Measurements from ENCODE around the gene LCN9. TPM values are rescaled to one million over a fixed set of nuclear protein-coding genes. Genes with fewer than 3 reads are reported as not detected.

The LCN9 gene
- polyA plus RNA-seq, 3 donors, result 0.08 TPM; not detected in 2

DNA sequence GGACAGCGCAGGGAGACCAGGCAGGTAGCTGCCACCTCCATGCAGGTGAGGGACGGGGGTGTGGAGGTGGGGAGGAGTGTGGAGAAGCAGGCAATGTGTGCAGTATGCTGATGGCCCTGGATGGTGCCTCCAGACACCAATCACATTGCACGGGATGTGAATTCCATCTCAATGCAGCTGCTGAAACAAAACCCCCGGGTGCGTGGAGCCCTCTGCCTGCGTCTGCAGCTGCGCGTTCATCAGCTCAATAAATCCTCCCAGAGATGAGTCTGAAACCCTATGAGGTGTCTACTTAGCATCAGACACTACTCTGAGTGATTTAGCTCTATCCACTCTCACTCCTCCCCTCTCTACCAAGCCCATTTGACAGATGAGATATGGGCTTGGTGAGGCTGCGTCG is 25.9 kb downstream of the LCN9 start:
- no peak overlapping the region for H3K27ac ChIP-seq (ENCODE audit: low read depth, low read length)
- 74 to 80% (median 79%) methylated on average over 10 of the region's 10 CpGs for WGBS, 3 donors

DNA sequence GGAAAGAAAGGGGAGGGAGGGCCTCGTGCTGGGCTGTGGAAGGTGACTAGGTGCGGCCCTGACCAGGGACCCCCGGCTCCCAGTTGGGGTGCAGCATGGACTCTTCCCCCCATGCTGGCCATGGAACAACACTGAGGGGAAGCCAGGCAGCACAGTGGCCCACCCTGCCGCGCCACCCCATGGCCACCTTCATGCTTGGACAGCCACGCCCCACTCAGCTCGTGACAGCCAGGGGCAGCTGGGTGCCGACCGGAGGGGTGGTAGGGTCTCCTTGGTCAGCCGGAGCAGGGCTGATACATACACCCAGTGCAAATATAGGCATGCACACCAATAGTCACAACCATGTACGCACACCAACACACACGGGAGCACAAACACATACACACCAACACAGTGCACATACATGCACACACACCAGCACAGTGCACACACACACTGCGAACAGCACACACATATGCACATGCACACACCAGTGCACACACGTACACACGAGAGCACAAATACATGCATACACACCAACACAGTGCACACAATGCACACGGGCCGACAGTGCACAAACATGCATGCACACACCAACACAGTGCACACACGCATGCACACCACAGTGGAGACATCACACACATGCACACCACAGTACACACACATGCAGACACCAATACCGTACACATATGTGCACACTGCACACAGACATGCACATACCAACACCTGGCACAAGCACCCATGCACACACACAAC is 27.9 kb downstream of the LCN9 start:
- 85 to 92% (median 91%) methylated on average over 19 of the region's 19 CpGs for WGBS, 3 donors
- H3K27ac ChIP-seq (ENCODE audit: low read depth, low read length), result no peak overlapping the region

DNA sequence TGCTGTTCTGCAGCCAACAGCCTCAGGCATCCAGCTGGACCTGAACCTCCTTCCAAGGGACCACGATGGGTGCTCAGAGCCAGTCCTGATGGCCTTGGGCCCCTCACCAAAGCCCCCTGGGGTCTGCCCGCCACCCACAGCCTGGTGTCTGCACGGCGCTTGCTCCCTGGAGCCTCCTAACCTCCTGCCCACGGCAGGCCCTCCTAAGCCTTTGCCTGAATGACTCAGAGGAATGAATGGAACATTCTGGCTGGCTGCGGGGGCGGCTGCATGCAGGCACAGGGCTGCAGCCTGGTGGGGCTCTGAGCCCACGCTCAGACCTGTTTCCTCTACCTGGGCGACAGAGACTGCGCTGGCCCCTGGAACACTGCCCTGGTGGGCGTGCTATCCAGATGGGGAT is 29.3 kb downstream of the LCN9 start:
- WGBS, 3 donors, result 69 to 74% (median 71%) methylated on average over 11 of the region's 11 CpGs

DNA sequence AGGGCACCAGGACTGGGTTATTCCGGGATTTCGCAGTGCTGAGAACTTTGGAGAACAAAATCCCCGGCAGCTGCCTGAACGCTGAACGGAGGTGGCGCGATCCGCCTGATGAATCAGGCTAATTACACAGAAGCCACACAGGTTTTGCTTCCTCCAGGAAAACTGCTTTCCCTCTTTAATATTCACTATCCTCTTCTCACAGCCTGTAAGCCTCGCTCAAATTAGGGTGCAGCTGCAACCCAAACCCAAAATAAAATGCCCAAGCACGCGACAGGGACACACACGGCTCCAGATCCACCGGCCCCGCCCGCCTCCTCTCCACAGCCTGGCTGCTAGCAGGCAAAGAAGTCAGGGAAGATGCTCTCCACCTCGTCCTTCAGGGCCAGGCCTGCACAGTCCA is 30.2 kb downstream of the LCN9 start:
- H3K27ac ChIP-seq (ENCODE audit: low read depth, low read length), result no peak overlapping the region
- WGBS, 3 donors, result 63 to 76% (median 76%) methylated on average over 16 of the region's 16 CpGs

More for the DNA sequence above, 29.3 kb downstream of the LCN9 start:
- no peak overlapping the region for H3K27ac ChIP-seq (ENCODE audit: low read depth, low read length)

DNA sequence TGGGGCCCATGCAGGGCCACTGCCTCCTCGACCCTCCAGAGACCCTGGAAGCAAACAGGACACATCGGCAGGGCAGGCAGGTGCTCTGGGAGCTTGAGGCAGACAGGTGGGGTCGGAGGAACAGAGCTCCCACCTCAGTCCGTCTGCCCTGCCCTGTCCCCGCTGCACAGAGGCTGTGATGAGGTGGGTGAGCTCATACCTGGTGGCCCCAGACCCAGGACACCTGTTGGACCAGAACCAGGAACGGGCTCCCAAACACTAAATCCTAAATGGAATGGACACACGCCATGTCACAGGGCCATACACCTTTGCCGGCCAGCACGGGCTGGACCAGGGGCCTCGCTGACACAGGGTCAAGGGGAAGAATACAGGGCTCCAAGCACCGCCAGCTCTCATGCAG is 30.7 kb downstream of the LCN9 start:
- H3K27ac ChIP-seq (ENCODE audit: low read depth, low read length), result no peak overlapping the region
- 65 to 79% (median 74%) methylated on average over 11 of the region's 11 CpGs for WGBS, 3 donors

DNA sequence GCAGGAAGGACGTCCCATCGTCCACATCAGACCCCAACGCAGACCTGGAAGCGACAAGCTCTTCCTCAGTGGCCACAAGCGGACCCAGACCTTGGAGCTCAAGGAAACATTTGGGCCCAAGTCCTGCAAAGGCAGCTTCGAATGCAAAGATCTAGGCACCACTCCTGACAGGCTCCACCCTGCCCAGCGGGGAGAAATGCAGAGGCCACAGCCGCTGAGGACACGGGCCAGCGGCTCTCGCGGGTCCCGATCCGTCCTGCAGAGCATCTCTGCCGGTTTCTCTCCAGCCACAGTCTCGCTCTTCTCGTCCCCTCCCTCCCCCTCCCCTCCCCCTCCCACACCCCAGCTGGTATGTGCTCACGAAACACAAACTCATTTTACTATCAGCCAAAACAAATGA is 31.3 kb downstream of the LCN9 start:
- 49 to 56% (median 53%) methylated on average over 18 of the region's 18 CpGs for WGBS, 3 donors
- no peak overlapping the region for H3K27ac ChIP-seq (ENCODE audit: low read depth, low read length)

DNA sequence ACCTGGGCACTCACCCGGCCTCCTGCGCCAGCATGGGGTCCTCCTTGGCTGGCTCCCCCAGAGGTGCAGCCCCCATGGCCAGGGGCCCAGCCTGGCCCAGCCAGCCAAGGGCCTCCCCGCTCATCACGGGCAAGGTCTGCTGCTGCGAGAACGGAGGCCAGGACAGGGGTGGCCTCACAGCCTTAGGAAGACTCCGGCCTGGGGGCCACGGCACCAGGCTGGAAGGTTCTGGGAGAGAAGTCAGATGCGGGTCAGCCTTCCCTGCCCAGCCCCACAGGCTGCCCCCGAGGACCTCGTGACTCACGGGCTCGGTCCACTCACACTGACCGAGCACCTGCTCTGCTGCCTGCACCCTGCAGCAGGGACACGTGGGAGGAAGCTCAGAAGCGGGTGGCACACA is 31.9 kb downstream of the LCN9 start:
- 69 to 83% (median 82%) methylated on average over 16 of the region's 16 CpGs for WGBS, 3 donors
- H3K27ac ChIP-seq (ENCODE audit: low read depth, low read length), result no peak overlapping the region

DNA sequence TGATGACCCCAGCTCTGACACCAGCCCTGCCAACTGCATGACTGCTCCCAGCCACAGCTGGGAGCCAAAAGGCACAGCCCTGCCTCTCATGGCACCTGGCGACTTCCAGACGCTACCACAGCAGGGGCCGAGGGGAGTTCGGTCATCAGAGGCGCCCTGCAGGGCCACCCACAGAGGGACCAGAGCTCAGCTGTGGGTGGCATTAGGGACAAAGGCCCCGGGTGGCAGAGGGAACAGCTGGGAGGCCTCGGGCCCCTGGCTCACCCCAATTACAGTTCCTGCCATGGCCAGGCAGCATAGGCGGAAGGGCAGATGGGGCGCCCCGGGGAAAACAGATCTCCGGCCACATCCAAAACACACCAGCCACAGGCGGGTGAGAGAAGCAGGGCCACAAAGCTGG is 32.5 kb downstream of the LCN9 start:
- whole genome bisulfite sequencing, 3 donors, result 73 to 80% (median 79%) methylated on average over 12 of the region's 12 CpGs
- H3K27ac ChIP-seq (ENCODE audit: low read depth, low read length), result no peak overlapping the region

DNA sequence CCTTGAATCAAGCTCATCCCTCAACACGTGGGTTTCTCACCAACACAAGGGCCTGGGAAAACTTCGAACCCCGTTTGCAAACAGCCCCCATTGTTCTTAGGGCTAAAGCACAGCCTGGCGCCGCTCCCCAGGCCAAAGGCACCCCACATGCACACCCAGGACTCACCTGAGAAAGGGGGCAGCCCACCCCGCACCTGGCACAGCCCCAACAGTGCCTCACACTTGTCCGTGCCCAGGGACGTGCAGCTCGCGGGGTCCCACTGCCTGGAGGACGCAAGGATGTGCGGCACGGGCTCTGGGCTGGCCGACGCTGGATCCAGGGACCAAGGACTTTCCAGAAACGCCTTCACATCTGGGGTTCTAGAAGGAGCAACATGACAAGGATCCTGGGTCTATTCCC is 33.3 kb downstream of the LCN9 start:
- 70 to 78% (median 75%) methylated on average over 16 of the region's 16 CpGs for WGBS, 3 donors
- H3K27ac ChIP-seq (ENCODE audit: low read depth, low read length), result no peak overlapping the region

DNA sequence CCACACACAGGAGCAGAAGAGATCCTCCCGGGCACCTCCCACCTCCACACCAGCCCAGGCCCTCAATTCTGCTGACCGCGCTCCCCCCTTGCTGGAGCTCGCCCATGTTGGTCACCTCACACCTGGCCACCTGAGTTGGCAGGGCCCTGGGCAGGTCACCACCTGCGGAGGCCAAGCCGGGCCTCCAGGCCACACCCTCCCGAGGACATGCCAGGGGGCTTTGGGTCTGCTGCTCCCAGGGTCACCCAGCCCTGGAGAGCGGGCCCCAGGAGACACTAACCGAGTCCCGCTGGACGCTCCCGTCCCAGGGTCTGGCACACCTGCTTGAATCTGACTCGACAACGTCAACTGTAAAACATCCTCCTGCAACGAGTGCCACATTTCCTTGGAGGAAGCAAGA is 34.1 kb downstream of the LCN9 start:
- H3K27ac ChIP-seq (ENCODE audit: low read depth, low read length), result no peak overlapping the region
- WGBS, 3 donors, result 71 to 77% (median 77%) methylated on average over 15 of the region's 15 CpGs

DNA sequence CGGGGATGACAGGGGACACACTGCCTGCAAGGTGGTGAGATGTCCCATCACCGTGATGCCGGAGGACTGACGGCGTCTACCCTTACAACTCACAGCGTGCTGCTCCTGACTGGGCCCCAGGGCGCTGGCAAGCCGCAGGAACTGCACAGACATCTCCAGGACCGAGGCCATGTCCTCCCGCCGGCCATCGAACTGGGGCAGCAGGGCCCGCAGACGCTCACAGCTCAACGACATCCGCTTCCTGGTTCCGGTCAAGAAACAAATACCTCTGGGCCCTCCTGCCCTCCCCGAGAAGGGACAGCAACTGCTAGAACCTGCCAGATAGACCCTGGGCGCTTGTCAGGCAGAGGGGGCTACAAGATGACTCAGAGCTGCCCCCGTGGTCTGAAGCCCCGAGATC is 35.1 kb downstream of the LCN9 start:
- H3K27ac ChIP-seq (ENCODE audit: low read depth, low read length), result no peak overlapping the region
- 61 to 64% (median 63%) methylated on average over 21 of the region's 21 CpGs for WGBS, 3 donors

DNA sequence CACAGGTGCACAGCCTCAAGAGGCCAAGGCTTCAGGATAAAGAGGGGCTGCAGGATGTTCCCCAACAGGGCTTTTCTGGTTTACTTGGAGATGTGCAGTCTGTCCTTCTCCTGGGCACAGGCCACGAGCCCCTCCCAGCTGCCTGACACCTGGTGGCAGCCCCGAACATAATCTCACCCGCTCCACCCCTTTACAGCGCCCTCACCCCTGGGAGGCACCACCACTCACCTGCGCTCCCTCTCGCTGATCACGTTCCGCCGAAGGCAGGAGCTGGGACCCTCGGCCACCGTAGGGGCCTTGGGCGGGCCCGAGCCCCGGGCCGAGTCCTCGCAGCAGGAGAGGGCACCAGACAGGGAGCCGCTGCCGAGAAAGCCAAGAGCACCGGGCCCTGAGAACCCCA is 35.7 kb downstream of the LCN9 start:
- no peak overlapping the region for H3K27ac ChIP-seq (ENCODE audit: low read depth, low read length)
- 50 to 77% (median 73%) methylated on average over 19 of the region's 19 CpGs for WGBS, 3 donors

DNA sequence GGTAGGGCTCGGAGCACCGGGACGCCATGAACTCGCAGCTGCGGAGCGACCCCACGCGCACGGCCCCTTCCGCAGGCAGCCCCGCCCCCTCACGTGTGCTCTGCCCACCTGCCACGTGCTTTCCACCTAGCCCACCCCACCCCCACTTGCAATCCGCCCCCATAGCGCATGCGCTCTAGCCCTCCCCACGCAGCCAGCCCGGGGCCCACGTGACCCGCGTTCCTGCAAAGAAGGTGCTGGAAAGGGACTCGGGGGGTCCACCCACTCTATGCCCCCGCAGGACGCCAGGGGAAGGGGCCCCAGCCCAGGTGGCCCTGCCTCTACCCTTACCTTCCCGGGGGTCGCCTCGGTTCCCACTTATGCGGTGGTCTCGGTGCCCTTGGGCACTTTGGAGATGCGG is 36.3 kb downstream of the LCN9 start, which contains the start of gene SOHLH1:
TSS of gene SOHLH1 (minus strand) at position 42 of the 400 bp plus-strand sequence. CDS start at position 28, 14 bp downstream.
- 84 to 85% (median 84%) methylated on average over 23 to 30 of the region's 30 CpGs for WGBS, 3 donors
- no peak within 1 kb of the TSS for H3K27ac ChIP-seq (ENCODE audit: low read depth, low read length)

DNA sequence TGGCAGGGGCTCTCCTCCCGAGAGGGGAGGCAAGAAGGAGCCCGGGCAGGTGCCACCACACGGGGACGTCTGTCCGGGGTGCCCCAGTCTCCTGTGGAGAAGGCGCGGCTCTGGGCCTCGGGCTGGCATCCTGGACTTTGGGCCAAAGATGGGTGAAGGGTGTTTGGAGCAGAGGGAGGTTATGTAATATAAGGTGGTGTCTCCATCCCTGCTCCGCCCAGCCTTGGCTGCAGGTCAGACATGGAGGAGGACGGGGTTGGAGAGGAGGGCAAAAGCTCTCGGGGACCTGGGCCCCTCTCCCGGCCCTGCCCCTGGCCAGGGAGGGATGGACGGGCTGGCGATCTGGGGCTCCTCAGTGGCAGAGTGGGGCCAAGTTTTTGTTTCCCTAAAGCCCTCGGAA is 37.4 kb downstream of the LCN9 start:
- WGBS, 3 donors, result 57 to 64% (median 62%) methylated on average over 15 of the region's 15 CpGs
- H3K27ac ChIP-seq (ENCODE audit: low read depth, low read length), result no peak overlapping the region

DNA sequence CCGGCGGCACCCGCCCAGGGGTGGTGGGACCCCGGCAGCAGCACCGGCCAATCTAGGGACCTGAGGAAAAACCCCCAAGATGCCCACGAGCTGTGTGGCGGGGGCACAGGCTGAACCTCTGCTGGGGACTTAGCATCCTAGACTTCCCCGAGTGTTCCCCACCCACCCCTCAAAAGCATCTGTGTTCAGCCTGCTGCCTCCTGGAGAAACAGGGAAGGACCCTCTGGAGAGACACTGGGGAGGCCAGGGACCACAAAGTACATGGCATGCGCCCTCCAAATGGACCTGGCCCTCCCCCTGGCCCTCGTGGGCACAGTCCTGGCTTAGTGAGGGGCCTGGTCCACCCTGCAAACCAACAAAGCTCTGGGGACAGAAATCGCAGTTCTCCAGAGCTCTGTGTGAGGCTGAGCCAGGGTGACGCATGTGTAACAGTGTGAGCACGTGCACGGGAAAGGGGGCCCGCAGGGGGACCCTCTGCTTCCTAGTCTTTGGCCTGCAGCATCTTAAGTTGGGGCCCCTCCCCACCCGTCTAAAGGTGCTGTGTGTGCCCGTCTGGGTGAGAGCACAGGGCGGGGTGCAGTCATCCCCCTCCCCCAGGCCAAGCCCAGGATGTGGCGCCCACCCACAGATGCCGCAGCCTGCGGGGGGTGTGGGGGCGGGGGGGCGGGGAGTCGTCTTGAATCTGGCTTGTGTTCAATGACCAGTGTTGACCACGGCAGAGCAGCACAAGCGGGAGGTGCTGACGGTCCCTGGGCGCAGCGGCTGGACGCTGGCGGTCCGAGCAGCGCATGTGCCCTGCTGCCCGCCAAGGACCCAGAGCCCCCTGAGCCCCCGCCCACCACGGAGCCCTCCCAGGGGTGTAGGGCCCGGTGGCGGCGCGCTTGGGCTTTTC is 38.2 kb downstream of the LCN9 start:
- 19 to 21% (median 20%) methylated on average over 39 to 40 of the region's 40 CpGs for WGBS, 3 donors
- H3K27ac ChIP-seq (ENCODE audit: low read depth, low read length), result no peak overlapping the region

DNA sequence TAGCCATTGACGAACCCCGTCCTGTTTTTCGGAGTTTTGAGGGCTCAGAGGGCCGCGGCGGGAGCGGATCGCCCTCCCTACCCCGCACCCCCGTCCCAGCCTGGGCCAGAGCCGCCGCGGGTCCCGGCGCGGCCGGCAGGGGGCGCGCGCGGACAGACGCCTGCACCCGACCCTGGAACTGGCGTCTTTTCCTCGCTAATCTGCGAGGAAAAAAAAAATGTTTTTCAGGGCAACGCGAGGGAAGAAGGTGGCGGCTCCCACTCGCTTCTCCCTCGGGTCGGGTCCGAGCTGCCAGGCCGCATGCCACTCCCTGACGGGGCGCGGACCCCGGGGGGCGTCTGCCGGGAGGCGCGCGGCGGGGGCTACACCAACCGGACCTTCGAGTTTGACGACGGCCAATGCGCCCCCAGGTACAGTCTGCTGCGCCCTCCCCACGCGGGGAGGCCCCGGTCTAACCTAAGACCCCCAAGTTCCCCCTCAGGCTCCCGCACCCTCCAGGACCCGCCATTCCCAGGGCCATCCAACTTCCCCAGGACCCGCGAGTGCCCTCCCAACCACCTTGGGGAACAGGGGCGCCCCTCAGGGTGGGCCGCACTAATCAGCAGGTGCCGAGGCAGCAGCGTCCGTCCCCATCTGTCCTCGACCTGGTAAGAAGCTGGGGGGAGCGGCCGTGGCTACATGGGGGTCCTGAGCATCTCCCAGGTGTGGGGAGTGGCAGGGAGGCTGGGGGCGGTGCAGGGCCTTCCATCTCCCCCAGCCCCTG is 39.0 kb downstream of the LCN9 start, which contains the start of gene KCNT1:
TSS of gene KCNT1 (plus strand) at position 227 of the 763 bp plus-strand sequence. CDS start at position 301, 74 bp downstream.
- H3K27ac ChIP-seq (ENCODE audit: low read depth, low read length), result no peak within 1 kb of the TSS
- WGBS, 3 donors, result 11 to 14% (median 13%) methylated on average over 61 to 66 of the region's 66 CpGs

DNA sequence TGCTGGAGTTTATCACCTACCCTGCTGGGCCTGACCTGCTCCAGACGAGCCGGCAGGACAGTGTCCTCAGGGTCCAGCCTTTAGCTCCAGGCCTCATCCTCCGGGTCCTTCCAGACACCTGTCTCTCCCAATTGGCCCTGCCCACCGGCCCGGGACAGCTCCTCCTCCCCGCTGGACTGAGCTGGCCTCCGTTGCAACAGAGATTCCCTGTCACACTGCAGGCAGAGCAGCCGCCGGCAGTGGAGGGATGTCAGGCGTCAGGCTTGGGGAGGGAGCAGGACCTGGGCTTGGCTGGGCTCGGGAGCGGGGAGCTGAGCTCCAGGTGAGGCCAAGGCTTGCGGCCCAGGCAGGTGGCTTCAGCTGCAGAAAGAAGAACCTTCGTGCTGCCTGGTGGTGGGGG is 40.6 kb downstream of the LCN9 start:
- 28 to 64% (median 34%) methylated on average over 14 of the region's 14 CpGs for WGBS, 3 donors
- no peak overlapping the region for H3K27ac ChIP-seq (ENCODE audit: low read depth, low read length)

DNA sequence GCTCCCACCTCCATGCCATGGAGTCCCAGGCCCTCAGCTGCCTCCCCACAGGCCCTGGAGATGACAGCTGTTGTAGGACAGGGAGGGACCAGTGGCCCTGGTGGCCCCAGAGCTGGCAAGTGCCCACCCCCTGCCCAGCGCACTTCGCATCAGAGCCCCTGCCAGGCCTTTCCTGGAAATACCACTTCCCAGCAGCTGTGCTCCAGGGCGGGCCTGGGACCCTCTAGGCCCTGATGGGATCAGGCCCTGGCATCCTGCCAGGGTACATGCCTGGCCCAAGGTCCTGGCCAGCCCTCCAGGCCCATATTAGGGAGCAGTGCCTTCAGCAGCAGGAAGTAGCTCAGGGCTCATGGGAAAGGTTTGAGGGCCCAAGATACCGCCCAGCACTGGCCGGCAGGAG is 41.4 kb downstream of the LCN9 start:
- 65 to 82% (median 70%) methylated on average over 5 of the region's 5 CpGs for WGBS, 3 donors
- no peak overlapping the region for H3K27ac ChIP-seq (ENCODE audit: low read depth, low read length)

DNA sequence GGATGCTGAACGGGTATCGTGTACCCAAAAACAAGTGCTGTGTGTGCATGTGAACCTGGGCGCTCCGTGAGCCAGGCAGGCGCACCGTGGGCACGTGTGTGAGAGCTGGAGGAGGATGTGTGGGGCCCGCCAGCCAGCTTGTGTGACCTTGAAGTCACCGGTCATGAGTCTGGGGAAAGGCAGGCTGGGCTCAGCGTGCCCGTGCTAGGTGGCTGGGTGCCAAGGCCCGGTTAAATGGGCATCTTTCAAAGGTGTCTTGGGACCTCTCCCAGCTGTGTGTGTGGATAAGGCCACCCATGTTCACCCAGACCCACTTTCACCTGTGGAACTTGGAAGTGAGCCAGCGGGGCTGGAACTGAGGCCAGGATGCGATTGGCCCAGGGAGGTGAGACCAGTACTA is 42.3 kb downstream of the LCN9 start:
- H3K27ac ChIP-seq (ENCODE audit: low read depth, low read length), result no peak overlapping the region
- 23 to 70% (median 65%) methylated on average over 14 of the region's 14 CpGs for WGBS, 3 donors
